ENCODE results near the gene CTIF. TPM values are rescaled to one million over a fixed set of nuclear protein-coding genes. Genes with fewer than 3 reads are reported as not detected.

CTIF gene
- polyA plus RNA-seq, 1 experiment = 40.2 TPM

GRCh38 chr18:48641981-48642380, 103.2 kb downstream of the CTIF start:
- TF ChIP-seq CTCF (IDR thresholded peaks at IDR 0.05; ENCODE audit: low read depth, low read length) = no peak
- no peak for DNase-seq (ENCODE audit: low read depth, low spot score)
- CTCF ChIA-PET = no interaction called here
- peak overlapping the region; percentile 11 for H3K27ac ChIP-seq (ENCODE audit: low read depth, low read length)
- no peaks in the 10 kb centered on the region for H3K9me3 ChIP-seq (ENCODE audit: control insufficient read depth, insufficient read depth, low read length)
- POLR2A ChIA-PET = no interaction called here
- H3K27me3 ChIP-seq (ENCODE audit: control insufficient read depth, insufficient read depth, low read length) = no peaks in the 10 kb centered on the region
- no peak overlapping the region for H3K4me3 ChIP-seq (ENCODE audit: low read depth, low read length)

GRCh38 chr18:48642503-48642902, 103.7 kb downstream of the CTIF start:
- ChIA-PET CTCF (interaction anchor here (3.6 kb wide), 1 partner anchor 167 kb away, joined by 19 read pairs; no protein-coding TSS in a partner anchor), POLR2A (interaction anchor here (1.2 kb wide), 1 partner anchor 12 kb away, joined by 4 read pairs; no protein-coding TSS in a partner anchor)
- Histone ChIP-seq H3K27me3 (ENCODE audit: control insufficient read depth, insufficient read depth, low read length) (no peaks in the 10 kb centered on the region), H3K4me3 (ENCODE audit: low read depth, low read length) (no peak overlapping the region), H3K9me3 (ENCODE audit: control insufficient read depth, insufficient read depth, low read length) (no peaks in the 10 kb centered on the region), H3K27ac (ENCODE audit: low read depth, low read length) (peak overlapping the region; percentile 11)
- TF ChIP-seq CTCF (IDR thresholded peaks at IDR 0.05; ENCODE audit: low read depth, low read length) = no peak
- DNase-seq (ENCODE audit: low read depth, low spot score) = no peak

GRCh38 chr18:48643262-48643661, 104.4 kb downstream of the CTIF start:
- ChIA-PET CTCF (interaction anchor here (3.6 kb wide), 1 partner anchor 168 kb away, joined by 19 read pairs; no protein-coding TSS in a partner anchor), POLR2A (interaction anchor here (1.2 kb wide), 1 partner anchor 13 kb away, joined by 4 read pairs; no protein-coding TSS in a partner anchor)
- Histone ChIP-seq H3K4me3 (ENCODE audit: low read depth, low read length) (no peak overlapping the region), H3K27ac (ENCODE audit: low read depth, low read length) (peak overlapping the region; percentile 33), H3K27me3 (ENCODE audit: control insufficient read depth, insufficient read depth, low read length) (no peaks in the 10 kb centered on the region), H3K9me3 (ENCODE audit: control insufficient read depth, insufficient read depth, low read length) (no peaks in the 10 kb centered on the region)
- TF ChIP-seq CTCF (IDR thresholded peaks at IDR 0.05; ENCODE audit: low read depth, low read length) = no peak
- DNase-seq (ENCODE audit: low read depth, low spot score) = no peak

GRCh38 chr18:48644029-48644428, 105.2 kb downstream of the CTIF start:
- DNase-seq (ENCODE audit: low read depth, low spot score) = no peak
- Histone ChIP-seq H3K9me3 (ENCODE audit: control insufficient read depth, insufficient read depth, low read length) (no peaks in the 10 kb centered on the region), H3K27ac (ENCODE audit: low read depth, low read length) (no peak overlapping the region), H3K27me3 (ENCODE audit: control insufficient read depth, insufficient read depth, low read length) (no peaks in the 10 kb centered on the region), H3K4me3 (ENCODE audit: low read depth, low read length) (no peak overlapping the region)
- TF ChIP-seq CTCF (IDR thresholded peaks at IDR 0.05; ENCODE audit: low read depth, low read length) = no peak
- ChIA-PET CTCF (interaction anchor here (3.6 kb wide), 1 partner anchor 169 kb away, joined by 19 read pairs; no protein-coding TSS in a partner anchor), POLR2A (no interaction called here)

- Histone ChIP-seq H3K4me3 (ENCODE audit: low read depth, low read length) (no peak overlapping the region), H3K27me3 (ENCODE audit: control insufficient read depth, insufficient read depth, low read length) (no peaks in the 10 kb centered on the region), H3K27ac (ENCODE audit: low read depth, low read length) (no peak overlapping the region), H3K9me3 (ENCODE audit: control insufficient read depth, insufficient read depth, low read length) (no peaks in the 10 kb centered on the region)
- no peak for DNase-seq (ENCODE audit: low read depth, low spot score)
- ChIA-PET CTCF (interaction anchor here (0.5 to 3.6 kb wide), 2 partner anchors 53 to 170 kb away, joined by 8 to 19 read pairs; no protein-coding TSS in a partner anchor), POLR2A (interaction anchor here (0.6 kb wide), 1 partner anchor 17 kb away, joined by 4 read pairs; no protein-coding TSS in a partner anchor)
- no peak for TF ChIP-seq CTCF (IDR thresholded peaks at IDR 0.05; ENCODE audit: low read depth, low read length)
Measured at GRCh38 chr18:48645427-48646002, 106.7 kb downstream of the CTIF start.

Data from AG04450 (cell line).